ENCODE results near the gene SEMA4D.
"Not testable (repeated sequence)": the region's sequence is repeated elsewhere in the genome, so short reads cannot be mapped to it uniquely, and the experiment has no call there.

Gene SEMA4D

DNA sequence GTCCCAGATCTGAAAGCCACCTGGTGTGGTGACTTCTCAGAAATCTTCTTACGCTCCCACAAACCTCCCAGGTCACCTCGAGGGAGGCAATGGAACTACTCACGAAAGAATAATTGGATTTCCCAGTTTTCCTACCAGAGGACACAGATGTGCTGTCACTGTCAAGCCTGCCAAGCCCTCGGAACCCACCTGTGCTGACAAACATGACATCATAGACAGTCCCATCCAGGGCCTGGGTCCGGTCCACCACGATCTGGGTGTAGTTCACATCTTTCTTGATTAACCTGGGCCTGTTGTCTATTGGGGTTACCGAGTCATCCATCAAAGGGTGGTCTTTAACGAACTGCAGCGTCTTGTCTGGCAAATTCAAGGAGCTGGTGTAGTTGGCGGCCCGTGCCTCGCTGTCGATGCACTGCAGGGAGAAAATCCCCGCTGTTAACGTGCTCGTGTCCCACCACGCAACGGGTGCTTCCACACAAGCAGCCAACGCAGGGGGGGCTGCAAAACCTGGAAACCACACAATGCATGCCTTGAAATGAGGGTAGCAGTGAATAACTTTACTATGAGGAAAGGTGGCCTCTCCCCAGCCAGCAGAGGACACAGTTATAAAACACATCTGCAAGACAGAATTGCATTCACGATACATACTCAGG lies 110.6 kb downstream of the SEMA4D start:
- DNase-seq (ENCODE audit: low read depth in 2 of 2) = no peak

DNA sequence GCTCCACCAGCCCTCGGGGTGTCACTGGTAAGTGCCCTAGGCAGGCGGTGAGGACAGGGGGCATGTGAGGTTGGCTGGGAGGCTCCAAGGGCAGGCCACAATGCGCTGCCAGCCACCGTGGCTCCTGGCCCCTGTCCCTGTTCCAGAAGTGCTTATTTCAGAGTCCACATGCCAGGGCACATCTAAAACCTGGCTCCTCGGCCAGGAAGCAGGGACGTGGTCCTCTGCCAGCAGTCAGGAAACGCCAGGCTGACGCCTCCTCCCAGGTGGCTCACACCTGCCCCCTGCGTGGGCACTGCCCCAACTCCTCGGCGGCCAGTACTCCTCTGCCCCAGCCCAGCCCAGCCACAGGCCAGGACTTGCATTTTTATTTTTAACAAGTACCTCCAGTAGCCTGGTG lies 111.1 kb downstream of the SEMA4D start:
- no peak for DNase-seq (ENCODE audit: low read depth in 2 of 2)

DNA sequence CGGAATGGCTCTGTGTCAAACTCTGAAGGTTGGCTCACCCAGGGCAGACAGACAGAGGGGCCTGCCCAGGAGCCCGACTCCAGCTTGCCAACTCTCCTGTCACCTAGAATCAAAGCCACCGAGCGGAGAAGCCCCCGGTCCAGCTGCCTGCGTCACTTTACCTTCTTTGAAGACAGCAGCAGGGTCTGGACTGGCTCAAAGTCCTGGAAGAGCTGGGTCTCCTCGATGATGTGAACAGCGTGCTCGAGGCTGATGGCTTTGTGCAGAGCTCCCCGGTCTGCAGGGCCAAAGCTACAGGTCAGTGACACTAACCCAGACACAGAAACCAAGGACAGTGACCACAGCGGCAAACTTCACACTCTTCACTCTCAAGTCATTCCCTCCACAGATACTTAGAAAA lies 111.7 kb downstream of the SEMA4D start:
- DNase-seq (ENCODE audit: low read depth in 2 of 2) = no peak

DNA sequence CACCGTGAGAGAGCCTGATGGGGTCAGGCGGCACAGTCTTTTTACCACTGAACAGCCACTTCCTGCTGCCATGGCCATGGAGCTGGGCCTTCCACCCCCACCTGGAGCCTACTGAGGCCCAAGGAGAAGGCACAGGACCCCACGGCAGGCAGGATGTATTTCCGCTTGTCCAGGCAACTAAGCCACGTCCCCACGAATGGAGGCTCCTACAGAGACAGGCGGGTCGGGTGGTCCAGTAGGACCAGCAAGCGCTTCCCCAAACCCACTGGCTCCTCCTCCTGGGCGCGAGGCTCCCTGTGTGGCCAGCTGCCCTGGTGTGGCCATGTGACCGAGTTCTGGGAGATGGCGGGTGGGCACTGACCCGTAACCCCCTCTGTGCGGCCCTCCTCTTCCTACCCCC lies 113.1 kb downstream of the SEMA4D start:
- DNase-seq (ENCODE audit: low read depth in 2 of 2) = no peak

DNA sequence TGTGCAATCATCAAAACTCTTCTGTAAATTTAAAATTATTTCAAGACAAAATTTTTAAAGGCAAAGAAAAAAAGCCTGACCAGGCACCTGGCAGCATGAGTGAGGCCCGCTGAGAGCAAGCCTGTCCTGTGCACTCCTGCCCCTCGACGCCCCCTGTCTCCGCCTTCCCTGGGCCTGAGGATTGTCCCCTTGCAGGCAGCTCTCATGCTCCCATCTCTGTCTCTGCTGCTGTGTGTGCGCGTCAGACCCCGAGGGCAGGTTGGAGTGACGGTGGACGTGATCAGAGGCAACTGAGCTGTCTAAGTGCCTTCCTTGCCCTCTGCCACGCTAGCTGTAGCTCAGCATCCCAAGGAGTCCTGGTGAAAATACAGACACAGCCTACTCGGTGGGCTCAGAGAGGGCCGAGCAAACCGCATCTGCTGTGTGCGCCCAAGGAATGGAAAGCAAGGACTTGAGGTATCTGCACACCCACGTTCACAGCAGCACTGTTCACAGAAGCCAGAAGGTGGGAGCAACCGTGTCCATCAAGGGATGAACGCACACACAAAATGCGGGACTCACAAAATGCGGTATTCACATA lies 114.1 kb downstream of the SEMA4D start:
- DNase-seq (ENCODE audit: low read depth in 2 of 2) = no peak

DNA sequence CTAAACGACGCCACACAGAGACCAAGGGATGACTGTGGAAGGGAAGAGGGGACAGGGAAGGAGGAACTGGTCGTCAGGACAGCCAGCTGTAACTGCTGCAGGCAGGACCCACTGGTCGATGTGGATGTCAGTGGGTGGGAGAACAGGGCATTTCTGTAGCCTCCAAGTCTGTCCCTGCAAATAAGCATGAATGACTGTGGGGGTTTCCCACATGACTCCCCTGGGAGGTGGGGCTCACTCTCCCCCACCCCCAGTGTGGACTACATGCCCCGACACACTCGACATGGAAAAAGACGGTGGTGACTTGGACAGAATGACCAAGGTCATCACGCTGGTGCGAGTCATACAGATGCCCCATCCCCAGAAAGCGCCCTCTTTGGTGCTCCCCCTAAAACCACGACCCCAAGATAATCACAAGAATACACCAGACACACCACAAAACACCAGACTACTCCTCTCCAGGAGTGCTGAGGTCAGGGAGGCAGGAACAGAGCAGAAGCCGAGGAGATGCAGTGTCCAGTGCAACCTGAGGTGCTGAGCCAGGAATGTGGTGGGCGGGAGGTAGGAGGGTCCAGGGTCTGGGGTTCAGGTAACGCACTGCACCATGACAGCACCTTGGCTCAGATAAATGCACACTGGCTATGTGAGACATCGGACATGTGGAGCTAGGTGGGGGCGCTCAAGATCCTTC lies 114.7 kb downstream of the SEMA4D start:
- DNase-seq (ENCODE audit: low read depth in 2 of 2) = no peak

DNA sequence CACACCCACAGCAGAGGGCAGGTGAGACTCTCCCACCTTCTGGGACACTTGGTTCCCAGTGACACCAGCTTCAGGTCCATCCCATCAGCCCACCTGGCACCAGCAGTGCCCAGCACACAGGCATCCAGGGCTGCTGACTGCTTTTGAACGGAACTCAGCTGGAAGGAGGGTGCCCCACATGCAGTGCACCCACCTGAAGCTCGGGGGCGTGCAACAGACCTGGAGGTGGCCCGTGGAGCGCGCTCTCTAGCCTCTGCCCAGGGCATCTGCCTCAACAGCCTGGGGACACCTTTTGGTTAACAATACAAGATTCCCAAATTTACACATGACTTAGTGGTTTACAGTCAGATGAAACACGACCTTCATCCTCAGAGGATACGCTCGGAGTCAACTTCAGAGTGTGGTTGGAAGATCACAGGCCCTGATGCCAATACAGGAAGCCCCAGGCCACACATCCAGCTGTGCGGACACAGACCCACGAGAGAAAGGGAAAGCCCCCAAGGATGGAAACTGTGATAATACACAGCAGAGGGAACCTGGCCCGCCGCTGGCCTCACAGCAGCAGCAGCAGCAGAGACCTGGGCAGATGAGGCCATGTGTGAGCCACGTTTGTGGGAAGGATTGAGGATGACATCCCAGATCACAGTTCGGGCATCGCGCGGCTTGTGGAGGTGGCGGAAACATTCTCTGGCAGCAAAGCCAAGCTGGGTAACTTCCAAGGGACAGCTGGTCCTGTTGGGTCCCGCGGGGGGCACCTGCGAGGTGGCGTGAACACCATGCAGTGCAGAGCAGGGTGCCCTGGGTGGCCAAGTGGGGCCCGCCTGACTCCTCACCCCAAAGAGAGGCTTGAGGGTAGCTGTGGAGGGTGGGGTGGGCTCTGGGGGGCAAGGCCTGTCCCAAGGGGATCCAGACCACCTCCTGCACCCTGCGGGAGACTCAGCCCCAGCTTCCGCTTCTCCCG lies 115.6 kb downstream of the SEMA4D start:
- no peak for DNase-seq (ENCODE audit: low read depth in 2 of 2)

DNA sequence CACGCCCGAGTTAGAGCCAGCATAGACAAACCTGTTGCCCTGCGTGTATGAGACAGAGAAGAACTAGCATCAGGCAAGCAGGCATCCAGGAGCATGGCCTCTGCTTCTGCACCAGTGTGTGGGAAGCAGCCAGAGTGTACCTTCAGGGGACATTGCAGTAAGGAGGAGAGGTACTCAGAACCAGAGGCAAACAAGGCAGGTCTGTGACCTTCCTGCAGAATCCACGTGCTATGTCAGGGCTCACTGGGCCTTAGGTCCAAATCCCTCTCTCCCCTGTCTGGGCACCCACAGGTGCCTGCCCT lies 116.7 kb downstream of the SEMA4D start:
- no peak for DNase-seq (ENCODE audit: low read depth in 2 of 2)

DNA sequence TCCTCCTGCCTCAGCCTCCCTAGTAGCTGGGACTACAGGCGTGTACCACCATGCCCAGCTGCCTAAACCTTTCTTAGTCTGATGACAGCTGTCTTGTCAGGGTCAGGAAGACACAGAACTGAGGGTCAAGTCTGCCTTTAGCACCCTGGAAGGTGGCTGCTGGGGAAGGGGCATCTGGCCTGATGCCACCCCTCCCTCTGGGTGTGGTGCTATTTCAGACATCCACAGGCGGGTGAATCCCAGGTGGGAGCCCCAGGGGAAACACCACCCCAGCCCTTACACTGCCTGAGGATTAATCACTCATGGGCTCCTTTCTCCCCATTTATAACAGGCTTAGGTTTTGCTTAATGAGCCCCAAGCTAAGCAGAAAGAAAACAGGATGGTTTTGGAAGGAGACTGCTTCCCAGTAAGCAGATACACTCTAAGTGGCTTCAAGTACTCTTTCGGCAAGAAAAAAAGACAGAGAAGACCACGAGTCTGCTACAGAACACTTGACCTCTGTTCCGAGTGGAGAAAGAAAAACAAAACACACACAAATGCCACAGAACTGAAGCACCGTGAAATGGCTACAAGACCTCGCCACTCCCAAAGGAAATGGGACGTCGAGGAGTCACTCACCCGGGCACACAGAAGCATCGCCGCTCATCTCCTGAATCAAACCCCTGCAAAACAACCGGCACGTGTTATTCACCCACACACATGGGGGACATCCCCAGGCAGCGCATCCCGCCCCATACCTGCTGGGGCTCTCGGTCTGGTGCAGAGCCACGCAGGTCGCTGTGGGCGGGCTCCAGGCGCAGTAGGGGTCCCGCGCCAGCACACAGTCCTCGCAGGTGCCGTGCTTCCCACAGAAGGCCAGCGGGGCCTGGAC lies 117.2 kb downstream of the SEMA4D start:
- no peak for DNase-seq (ENCODE audit: low read depth in 2 of 2)

DNA sequence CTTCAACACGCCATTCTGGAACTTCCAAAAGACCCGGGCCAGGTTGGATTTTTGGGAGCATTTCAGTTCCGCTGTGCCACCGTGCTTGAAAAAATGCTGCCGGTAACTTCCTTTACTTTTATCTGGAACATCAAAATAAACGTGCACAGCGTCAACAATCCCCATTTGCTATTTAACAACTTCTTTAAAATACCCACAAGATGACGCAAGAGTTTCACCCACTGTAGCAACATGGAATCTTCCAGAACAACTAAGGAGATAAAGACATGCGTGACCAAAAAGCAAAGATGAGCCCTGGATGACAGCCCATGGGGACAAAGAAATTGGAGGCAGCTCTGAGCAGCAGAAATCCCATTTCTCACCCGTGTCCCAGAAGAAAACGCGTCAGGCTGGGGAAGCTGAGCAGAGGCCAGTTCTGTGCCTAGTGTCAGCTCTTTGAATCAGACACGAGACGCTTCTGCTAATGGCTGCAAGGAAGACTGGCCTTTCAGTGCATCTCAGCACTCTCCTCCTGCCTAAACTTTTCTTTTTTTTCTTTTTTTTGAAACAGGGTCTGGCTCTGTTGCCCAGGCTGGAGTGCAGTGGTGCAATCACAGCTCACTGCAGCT lies 118.3 kb downstream of the SEMA4D start:
- no peak for DNase-seq (ENCODE audit: low read depth in 2 of 2)

DNA sequence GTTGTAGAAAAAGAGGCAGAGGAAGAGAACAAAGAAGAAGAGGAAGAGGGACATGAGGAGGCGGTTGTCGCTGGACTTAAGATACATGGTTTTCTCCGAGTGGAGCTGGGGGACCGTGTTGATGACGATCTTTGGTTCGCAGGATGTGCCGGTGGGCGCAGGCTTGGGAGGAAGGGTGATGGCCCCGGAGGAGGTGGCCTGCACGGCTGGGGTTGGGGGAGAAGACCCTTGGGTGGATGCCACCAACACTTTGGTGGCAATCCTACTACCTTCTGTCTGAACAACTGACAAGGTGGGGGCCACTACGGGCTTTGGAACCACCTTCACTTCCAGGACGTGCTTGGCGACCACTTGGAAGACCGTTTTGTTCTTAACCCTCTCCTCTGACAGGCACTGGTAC lies 118.9 kb downstream of the SEMA4D start:
- no peak for DNase-seq (ENCODE audit: low read depth in 2 of 2)

DNA sequence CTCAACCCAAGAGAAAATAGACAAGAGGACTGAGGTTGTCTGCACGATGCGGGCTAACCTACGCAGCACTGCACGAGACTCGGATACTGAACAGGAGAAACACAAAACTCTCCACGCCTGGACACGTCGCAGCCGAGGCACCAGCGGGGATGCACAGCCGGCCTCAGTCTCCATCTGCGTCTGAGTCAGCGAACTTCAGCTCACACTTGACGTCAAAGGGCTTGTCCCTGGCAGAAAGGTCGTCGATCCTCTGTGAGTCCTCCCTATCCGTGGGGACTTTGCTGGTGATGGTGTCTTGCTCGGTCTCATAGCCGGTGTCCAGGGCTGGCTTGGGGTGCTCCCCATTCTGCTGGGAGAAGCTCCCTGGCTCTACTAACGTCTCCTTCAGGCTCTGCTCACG lies 119.4 kb downstream of the SEMA4D start:
- DNase-seq (ENCODE audit: low read depth in 2 of 2) = no peak

DNA sequence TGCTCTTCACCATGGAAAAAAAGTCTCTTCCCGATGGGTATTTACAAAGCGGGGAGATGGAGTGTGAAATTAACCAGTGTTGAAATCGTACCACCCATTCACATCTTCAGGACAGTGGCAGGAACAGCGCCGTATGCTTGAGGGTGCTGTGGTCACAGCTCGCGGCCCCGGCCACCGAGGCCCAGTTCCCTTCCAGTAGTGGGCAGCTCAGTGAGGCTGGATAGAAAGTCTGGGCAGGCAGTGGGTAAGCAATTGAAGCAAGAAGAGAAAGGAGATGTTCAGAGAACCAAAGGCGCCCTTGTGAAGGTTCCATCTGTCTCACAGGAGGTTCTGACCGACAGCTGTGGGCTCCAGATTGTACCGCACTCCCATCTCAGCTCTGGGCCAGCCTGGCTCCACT lies 120.5 kb downstream of the SEMA4D start:
- no peak for DNase-seq (ENCODE audit: low read depth in 2 of 2)

DNA sequence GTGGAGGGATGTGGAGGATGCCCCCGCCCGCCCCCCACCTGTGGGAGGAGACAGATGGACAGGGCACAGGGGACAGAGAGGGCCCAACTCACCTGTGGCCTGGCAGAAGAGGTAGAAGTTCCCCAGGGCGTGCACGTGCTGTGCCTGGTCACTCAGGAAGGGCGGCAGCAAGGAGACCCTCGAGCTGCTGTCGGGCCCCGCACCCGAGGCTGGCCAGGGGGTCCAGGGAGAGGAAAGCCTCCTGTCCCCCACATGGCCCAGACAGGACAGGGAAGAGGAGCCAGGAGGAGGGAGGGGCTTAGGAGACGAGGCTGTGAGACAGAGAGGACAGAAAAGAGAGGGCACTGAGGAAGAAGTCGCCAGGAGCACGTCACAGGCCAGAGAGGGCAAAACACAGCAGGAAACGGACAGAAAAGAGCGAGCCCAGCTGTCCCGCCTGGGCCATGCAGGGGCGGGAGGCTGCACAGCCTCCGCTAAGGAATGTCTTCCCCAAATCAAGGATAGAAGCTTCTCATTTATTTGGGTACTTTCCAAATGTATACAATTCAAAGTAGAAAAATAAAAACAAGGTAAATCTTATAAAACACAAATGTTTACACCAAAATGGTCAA lies 121.1 kb downstream of the SEMA4D start:
- DNase-seq (ENCODE audit: low read depth in 2 of 2) = no peak

DNA sequence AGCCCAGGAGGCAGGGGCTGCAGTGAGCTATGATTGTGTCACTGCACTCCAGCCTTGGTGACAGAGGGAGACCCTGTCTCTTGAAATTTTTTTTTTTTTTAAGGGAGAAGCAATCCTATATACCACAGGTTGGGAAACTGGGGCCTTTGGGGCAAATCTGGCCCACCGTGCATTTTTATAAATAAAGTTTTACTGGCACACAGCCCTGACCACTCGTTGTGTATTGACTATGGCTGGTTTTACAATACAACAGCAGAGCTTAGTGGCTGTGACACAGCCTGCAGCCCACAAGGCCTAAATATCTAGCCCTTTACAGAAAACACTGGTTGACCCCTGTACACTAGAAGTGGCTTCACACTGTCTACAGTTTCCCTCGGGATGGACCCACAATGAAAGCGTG lies 121.6 kb downstream of the SEMA4D start:
- no peak for DNase-seq (ENCODE audit: low read depth in 2 of 2)

DNA sequence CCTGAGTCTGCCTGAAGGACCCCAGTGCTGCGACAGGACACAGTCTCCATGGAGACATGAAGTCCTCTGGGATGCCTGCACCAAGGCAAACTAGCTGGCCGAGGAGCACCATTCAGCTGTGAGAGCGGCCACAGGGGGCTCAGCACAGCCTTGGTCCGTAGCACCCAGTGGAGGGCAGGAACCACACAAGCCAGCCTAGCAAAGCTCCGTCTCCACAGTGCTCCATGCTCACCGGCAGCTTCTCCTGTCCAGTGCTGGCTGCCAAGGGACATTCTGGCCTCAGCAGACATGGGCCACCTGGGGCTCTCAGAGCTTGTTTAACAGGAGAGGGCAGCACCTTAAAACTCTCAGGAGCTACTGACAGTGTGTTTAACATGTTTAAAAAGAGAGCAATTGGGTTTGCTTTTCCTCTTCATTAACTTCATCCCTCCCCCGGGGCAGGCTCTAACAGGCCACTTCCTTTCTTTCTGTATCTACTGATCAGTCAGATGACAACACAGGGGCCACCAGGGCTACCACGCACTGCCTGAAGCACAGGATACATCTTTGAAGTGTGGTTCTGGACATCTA lies 122.6 kb downstream of the SEMA4D start:
- DNase-seq (ENCODE audit: low read depth in 2 of 2) = no peak

DNA sequence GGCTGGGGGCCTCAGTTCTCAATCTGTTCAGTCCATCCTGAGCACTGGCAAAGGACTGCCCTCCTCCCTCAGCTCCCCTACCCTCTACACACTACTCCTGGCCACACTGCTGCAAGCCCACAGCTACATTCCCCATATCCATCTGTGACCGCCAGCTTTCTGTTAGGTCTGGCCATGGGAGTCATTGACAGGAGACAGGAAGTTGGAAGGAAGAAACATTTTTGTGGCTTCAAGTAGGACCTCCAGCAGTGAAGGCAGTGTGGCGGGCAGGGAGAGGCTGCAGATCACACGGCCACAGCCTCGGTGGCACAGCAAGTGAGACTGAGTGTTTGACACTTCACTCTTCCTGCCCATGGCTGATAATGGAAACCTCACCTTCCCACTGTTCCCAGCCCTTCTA lies 123.7 kb downstream of the SEMA4D start:
- no peak for DNase-seq (ENCODE audit: low read depth in 2 of 2)

DNA sequence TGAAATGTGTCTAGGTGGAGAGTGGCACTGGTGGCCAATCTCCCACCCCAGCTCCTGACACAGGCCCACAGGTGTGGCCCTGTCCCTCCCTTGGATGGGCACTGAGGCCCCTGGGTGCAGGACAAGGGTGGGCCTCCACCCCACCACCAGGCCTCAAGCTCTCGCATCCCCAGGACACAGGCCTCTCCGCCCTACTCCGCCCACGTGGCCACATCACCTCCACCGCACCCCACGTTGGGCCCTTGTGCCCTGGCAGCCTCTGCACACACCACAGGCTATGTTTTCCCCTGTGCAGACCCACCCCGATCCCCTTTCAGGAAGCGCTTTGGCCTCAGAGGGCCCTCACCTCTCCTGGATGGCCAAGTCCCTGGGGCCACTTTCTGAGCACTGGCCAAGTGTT lies 124.9 kb downstream of the SEMA4D start:
- no peak for DNase-seq (ENCODE audit: low read depth in 2 of 2)

DNA sequence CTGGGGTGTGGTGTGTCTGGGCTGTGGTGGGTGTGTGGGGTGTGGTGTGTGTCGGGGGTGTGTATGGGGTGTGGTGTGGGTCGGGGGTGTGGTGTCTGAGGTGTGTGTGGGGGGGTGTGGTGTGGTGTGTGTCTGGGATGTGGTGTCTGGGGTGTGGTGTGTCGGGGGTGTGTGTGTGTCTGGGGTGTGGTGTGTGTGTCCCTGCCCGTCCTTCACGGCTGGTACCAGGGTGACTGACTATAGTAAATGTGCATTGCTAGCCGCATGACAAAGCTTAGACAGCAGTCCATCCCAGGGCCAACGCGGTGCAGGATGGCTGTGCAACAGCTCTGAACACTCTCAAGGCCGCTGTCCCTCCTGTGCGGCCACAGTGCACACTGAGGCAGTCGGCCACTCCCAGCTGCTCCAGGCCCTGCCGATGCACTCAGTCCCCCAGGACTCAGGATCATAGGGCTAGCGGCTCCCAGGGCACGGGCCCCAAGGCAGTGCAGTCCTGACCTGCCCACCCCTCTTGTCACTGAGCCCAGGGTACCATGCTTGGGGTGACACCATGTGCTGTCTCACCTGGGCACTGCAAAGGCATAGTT lies 125.6 kb downstream of the SEMA4D start:
- DNase-seq (ENCODE audit: low read depth in 2 of 2) = no peak

DNA sequence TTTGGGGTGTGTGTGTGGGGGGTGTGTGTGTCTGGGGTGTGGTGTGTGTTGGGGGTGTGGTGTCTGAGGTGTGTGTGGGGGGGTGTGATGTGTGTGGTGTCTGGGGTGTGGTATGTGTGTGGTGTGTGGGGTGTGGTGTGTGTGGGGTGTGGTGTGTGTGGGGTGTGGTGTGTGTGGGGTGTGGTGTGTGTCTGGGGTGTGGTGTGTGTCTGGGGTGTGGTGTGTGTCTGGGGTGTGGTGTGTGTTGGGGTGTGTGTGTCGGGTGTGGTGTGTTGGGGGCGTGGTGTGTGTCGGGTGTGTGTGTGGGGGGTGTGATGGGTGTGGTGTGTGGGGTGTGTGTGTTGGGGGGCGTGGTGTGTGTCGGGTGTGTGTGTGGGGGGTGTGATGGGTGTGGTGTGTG lies 126.1 kb downstream of the SEMA4D start:
- DNase-seq (ENCODE audit: low read depth in 2 of 2) = not testable (repeated sequence)

All from activated CD4-positive, alpha-beta T cell treated with anti-CD3 and anti-CD28 coated beads for 24 hours (primary cell).